NCI-H1694 (cell line): ENCODE data around the gene TPBG.

Experiments
- DNase-seq: peaks from one replicate; lab custom pipeline; 2025; lab: John Stamatoyannopoulos, UW

Gene TPBG, protein sequence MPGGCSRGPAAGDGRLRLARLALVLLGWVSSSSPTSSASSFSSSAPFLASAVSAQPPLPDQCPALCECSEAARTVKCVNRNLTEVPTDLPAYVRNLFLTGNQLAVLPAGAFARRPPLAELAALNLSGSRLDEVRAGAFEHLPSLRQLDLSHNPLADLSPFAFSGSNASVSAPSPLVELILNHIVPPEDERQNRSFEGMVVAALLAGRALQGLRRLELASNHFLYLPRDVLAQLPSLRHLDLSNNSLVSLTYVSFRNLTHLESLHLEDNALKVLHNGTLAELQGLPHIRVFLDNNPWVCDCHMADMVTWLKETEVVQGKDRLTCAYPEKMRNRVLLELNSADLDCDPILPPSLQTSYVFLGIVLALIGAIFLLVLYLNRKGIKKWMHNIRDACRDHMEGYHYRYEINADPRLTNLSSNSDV

DNA sequence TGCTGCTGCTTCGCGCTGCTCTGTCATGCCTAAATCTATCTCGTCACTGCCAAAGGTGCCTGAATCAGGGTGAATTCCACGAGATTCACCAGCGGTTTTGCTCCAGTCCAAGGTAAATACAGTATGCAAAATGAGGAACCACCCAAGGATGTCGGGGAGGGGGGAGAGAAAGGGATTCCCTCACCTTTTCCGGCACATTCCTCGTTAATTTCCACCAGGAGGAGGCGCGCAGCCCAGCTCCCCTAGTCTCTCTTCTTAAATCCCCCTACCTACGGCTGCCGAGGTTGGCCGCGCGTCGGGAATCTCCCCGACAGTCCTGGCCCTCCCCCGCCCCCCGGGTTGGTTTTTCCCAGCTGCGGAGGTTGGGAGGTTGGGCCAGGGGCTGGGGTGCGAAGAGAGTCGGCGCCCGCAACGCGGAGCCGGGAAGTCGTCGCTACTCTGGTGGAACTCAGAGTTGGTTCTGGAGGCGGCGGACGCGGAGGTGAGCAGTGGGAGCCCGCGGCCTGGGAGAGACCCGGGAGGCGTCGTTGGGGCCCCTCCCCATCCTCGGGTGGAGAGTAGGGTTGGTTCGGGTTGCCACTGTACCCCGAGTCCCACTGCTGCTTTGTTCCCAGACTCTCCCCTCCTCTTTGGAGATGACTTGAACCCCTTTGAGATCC is at the start of gene TPBG:
Gene TPBG (plus strand): TSS at position 390 of the 659 bp plus-strand sequence. CDS start 1,145 bp downstream, outside the sequence.
- DNase-seq = peak; percentile 10

DNA sequence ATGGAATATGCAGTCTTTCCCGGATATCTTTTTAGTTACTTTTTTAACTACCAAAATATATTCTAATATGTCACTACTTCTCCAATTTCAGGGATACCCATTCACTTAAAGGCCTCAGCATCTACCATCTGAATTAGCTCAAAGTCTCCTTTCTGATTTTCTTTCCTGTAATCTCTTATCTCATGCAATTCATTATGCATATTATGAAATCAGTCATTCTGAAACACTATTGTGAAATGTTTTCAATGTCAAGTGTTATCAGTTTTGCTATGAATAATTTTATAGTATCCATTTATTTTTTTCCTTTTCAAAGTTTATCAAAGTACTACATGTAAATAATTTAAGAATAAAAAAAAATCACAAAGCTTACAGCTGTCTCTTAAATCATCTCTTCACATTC is 41.2 kb upstream of the TPBG start:
- no peak for DNase-seq

DNA sequence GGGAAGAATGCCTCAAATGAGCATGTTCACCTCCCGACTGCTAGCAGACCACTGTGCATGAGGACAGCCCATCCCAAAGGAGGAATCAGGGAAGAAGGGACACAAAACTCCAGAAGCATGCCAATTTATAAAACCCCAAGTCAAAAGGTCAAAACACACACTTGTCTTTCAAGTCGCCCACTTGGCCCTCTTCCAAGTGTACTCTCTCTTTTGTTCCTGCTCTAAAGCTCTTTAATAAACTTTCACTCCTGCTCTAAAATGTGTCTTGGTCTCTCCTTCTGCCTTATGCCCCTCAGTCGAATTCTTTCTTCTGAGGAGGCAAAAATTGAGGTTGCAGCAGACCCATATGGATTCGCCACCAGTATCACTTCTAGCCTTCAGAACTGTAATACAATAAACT is 33.9 kb upstream of the TPBG start:
- DNase-seq = no peak

DNA sequence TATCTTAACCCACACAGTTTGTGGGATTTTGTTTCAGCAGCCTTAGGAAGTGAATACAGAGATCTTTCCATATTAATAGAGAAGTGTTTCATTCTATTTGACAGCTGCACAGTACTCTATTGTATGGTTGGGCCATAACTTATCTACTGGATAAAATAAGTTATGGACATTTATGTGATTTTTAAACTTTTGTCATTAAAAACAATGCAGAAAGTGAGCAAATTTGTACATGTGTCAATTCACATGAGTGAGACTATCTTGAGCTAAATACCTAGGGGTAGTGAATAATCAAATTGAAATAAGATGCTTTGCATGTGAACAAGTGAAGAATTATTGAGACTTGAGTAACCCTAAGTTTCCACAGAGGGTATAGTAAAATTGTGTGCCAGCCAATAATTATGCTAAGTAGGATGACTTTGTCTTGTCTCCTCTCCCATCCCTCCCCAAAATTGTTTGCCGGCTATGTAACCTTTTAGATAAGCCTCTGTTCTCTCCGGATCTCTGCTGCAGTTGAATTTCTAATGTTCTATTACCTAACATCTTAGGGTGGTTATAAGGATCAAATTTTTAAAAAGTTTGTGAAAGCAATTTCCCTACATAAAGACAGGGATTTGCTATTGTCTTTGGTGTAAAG is 33.3 kb upstream of the TPBG start:
- no peak for DNase-seq

DNA sequence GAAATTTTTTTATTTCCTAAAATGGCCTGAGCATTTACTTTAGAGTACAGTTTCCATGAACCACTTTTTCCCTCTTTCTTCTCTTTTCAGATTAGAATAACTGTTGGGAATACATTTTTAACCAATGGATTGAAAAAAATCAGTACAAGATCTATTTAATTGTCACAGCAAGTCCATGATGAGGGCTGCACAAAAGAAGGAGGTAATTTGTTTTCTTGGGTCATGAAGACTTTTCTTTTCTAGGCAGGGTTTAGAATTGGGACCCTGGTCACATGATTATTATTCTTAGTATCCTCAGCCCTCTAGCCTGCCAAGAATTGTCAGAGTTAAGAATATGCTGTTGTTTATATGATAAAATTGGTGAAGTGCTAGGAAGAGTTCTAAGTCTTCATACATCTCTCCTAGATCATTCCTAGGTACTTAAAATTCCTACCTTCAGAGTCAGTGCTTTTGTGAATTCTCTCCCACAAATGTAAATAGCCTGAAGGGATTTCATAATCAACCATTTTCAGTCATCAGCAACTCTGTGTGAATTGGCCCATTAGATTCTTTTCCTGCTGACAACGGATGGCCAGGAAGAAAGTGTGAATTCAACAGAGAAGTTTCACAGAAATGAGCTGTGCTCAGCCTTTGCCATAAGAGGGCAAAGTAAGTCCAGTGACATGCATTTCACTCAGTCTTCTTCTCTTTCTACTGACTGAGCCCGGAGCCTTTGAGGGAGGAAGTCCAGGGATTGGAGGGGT is 32.4 kb upstream of the TPBG start:
- DNase-seq = no peak

DNA sequence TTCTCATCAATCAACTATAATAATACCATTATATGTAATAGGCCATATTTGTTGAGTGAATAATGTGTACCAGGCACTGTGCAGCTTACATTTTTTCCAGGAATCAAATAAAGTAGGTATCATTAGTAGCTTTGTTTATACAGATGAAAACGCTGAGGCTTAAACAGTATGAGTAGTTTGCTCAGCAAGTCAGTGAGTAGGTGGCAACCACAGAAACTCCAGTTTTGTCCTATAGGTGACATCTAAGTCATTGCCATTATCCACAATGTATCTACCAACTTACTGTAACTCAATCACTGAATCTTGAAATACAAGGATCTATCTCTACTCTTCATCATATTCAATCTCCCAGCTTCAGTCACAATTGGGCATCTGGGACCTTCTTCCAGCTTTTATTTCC is 29.8 kb upstream of the TPBG start:
- DNase-seq = no peak

DNA sequence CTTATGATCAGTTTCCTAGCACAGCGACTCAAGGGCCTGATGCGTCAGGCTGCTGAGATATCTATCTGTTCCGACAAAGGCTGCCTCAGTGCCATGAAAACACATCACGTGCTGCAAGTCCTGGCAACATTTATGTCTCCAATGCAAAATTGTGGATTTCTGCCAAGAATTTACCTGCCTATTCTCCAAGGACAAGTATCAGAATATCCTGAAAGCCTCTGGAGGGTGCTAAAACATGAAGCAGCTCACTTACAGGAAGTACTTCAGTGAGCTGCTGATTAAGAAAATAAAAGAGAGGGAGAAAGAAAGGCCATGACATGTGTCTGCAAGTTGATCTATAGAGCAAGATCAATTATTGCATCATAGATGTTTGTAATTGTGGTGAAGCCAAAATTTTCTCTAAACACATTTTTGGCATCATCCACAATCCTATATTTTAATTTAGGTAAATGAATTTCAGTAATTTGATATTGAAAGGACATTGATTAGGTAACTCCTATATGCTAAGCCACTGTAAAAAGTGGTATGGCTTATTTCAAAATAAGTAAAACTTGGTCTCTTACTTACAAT is 25.8 kb upstream of the TPBG start:
- DNase-seq = no peak

DNA sequence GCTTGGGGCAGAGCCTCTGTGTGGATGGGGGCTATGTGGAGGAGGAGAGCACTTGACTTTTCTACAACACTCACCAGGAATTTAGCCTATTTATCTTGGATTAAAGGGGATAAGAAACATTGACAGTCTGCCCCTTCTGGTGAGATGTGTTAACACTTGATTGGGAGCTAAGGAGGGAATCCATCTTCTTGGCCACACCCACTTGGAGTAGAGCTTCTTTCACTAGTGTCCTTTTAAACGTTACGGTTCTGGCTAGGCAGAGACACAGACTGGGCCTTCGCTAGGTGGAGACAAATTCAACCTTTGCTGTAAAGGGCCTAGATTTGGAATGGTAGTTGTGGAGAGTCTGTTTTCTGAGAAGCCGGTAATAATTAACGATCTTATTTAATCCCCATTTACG is 15.5 kb upstream of the TPBG start:
- DNase-seq = no peak

DNA sequence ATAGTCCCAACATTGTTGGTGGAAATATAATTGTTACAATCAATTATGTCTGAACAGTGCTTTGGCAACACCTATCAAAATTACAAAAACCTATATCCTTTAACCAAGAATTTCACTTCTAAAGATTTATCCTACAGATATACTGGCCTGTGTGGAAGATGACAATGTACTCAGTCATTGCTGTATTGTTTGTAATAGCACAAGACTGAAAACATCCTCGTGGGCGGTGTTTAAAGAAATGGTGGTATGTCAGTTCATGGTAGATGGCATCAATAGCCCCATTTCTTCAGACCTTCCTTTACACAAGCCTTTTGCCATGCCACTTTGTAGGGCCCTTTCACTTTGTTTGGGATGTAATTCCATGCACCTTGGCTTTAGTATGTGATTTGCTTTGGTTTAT is 9.8 kb upstream of the TPBG start:
- no peak for DNase-seq

DNA sequence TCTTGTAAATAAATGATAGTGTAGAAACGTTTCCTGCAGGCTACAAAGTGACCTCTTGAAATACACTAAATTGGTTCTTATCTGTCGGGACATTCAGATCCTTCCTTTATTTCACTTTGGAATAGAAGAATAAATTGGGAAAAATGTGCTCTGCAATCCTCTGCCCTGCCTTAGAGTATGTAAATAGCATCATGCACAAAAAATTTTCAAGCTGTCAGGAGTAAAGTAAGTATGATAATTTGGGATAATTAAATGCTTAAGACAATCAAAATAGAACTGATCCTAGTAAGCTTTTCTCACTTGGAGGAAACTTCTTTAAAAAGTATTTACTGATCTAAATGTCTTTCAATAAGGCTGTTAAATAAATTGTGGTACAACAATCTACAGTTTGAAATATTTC is 3.1 kb upstream of the TPBG start:
- DNase-seq = no peak

DNA sequence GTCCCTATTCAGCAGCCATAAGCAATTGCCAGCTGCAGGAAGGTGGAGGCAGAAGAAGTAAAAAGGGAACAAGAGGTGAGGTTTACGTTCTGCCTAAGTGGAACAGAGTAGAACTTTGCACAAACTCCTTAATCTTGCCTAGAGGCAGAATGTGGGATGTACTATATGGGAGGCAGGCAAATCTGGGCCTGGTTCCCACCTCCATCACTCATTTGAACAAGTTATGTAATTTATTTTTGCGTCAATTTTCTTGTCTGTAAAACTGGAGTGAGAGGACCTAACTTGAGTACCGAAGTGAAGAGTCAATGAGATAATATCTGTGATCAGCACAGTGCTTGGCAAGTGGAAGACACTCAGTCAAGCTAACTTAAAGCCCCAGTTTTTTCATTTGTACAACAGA is 2.0 kb upstream of the TPBG start:
- no peak for DNase-seq

DNA sequence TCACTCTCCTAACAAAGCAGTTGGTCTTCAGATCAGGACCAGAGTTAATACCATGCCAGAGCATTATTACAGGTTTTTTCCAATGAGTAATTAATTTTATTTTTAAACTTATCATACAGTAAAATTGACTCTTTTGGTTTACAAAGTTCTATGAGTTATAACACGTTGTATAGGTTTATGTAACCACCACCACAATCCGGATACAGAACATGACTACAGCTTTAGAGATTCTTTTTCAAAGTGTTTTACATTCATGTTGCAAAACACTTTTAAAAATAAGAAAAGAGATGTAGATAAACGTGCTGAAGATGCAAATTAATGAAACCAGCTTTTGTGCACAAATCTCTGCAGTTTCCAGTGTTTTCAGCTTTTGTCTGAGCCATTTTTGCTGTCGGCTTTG is 1.5 kb upstream of the TPBG start:
- DNase-seq = no peak

DNA sequence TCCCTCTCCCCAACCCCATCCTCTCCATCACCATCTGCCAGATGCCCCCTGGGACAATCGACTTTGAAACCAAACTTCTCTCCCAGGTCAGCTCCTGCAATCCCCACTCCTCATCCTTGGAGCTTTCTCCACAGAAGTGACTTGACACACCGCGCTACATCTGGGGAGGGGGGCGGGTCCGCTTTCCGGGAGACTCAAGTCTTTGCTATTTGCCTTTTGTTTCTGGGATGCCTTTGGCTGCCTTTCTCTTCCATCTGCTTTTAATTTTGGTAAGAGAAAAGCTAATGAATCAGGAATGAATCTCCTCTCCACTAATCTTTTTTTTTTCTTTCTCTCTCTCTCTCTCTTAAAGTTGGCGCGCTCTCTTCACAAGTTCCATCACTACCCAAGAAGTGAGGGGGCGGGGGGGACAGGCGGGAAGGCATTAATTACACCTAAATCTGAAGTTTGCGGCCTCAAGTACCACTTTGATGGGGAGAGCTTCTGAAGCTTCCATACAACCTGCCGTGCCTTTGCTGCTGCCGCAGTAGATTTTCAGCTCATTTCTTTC is 664 bp upstream of the TPBG start:
- no peak for DNase-seq

DNA sequence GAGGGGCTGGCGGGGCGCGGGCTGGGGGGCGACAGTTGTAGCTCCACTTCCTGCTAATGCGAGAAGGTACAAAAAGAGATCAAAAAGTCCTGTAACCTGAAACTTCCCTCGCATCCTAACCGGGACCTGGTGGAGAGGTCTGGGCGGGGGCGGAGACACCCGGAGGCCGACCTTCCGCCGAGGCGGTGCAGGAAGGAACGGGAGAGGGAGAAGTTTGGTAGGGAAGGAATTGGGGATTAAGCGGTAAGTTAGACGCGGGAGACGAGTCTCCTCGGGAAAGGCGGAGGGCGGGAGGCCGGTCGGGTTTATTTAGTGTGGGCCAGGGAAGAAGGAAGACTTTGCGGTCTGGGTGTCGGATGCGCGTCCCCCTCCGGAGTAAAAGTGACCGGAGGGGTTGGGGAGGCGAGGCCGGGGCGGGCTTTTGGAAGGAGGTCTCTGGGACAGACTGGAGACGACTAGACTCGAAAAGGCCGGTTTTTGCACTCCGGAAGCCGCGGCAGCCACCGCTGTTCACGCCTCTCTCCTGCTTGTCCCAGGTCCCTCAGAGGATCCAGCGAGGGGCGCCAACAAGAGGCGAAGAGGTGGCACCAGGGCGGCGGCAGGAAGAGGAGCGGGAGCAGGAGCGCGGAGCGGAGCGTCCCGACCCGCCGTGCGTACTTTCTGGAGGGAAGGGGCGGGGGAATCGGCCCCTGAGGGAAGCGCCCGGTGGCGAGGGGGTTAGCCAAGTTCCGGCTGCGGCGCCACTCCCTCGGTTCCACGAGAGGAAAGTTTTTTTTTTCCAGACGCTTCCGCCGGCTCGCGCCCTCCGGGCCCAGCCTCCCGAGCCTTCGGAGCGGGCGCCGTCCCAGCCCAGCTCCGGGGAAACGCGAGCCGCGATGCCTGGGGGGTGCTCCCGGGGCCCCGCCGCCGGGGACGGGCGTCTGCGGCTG is 734 bp downstream of the TPBG start:
- no peak for DNase-seq

DNA sequence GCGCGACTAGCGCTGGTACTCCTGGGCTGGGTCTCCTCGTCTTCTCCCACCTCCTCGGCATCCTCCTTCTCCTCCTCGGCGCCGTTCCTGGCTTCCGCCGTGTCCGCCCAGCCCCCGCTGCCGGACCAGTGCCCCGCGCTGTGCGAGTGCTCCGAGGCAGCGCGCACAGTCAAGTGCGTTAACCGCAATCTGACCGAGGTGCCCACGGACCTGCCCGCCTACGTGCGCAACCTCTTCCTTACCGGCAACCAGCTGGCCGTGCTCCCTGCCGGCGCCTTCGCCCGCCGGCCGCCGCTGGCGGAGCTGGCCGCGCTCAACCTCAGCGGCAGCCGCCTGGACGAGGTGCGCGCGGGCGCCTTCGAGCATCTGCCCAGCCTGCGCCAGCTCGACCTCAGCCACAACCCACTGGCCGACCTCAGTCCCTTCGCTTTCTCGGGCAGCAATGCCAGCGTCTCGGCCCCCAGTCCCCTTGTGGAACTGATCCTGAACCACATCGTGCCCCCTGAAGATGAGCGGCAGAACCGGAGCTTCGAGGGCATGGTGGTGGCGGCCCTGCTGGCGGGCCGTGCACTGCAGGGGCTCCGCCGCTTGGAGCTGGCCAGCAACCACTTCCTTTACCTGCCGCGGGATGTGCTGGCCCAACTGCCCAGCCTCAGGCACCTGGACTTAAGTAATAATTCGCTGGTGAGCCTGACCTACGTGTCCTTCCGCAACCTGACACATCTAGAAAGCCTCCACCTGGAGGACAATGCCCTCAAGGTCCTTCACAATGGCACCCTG is 1.6 kb downstream of the TPBG start:
- no peak for DNase-seq

DNA sequence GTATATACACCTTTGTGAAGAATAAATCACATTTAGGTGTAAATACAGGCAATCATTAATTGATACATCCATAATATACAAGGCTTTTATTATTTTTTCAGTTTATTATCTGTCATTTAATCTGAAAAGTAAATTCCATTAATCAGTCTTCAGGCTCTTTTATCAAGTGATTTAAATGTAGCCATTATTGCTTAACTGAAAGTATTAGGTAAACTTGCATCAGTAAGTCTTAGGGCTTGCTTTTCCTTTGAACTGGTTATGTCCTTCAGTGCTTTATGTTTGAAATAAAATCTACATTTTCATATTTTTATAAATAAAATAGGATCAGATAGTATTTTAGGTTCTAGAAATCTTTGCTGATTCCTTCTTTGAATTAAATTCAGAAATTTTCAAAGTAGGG is 4.1 kb downstream of the TPBG start:
- no peak for DNase-seq

DNA sequence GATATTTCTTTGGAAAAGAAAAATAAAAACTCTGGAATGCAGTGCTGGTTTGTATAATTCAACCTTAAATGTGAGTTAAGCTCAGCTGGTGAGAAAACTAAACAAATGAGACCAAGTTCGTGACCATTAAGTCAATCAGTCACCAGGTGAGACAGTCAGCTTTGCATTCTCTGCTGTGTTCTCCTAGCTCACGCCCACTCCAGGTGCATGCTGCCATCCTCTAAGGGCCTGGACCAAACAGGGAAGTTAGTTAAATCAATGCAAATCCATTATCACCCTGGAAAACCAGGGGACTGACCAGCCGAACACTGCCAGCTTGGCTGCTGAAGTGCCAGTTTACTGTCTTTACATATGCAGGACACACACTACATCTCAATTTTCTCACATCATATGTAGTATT is 7.2 kb downstream of the TPBG start:
- no peak for DNase-seq

DNA sequence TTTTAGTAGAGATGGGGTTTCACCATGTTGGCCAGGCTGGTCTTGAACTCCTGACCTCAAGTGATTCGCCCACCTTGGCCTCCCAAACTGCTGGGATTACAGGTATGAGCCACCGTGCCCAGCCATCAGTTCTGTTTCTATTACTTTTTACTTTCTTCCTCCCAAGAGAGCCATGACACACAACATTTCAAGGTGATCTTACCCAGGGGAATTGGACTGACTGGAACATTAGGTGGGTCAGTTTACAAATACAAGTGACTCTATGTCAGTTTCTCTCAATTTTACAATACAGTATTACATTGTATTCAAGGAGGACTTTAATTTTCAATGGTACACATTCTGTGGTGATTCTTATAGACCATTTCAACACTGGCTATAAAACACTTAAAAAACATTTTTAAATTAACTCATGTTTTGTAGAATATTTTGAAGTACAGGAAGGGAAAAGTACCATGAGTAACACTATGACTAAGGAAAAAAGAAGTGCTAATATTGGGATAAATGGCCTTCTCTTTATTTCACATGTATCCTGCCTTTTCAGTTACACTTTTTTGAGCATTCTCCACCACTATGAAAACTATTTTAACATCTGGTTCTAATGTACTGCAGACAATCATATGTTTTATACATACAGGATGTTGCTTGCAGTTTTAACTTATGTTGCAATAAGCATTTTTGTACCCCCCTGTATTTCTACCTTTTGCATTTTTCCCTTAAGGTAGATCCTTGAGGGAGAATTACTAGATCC is 8.4 kb downstream of the TPBG start:
- no peak for DNase-seq

DNA sequence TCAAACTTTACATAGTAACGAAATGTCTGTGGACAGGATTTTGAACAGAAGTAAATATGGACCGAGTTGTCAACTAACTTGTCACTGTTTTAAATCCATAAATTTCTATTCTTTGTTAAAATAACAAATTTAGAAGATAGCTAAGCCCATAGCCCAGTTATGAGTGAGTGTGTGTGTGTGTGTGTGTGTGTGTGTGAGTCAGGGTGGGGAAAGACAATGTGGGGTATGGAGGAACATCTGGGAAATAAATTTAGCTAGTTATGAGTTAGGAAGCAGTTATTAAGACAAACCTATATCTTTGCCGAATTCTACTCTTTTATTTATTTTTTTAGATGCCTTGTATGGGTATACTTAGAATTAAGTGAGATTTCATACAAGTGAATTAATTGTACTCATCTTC is 9.0 kb downstream of the TPBG start:
- DNase-seq = no peak
